ENCODE data around the gene CAMK4. TPM values are rescaled to one million over a fixed set of nuclear protein-coding genes. Genes with fewer than 3 reads are reported as not detected.

The CAMK4 gene
- total and polyA plus RNA-seq, 2 experiments from 2014 or later: 4.2 to 7.3 TPM

DNA sequence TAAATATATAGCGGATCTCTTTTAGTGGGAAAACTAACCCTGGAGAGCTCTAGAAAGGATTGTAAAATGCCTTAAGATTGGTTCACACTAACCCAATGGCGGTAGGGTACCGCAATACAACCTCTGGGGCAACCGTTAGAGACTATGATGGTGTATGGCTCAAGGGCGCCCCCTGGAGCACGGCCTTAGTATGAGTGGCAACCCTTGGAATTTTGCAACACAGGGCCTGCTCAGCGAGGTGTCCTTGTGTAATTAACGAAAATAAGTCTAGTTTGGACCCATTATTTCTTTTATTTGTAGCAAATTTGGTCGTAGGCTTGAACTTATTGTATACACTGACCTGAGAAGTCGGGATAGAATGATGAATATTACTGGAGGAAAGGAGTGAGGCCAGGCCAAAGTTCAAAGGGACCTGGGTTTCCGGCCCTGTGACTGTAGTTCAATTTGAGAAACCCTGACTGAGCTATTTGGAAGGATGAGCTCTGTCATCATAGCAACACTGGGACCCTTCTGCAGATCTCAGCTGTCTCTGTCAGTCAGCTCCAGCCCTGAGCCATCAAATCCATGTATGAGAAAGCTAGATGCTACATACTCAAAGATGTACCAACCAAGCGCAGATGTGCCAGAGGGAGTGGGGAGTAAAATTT, 54.8 kb downstream of the CAMK4 start:
- ATAC-seq (peak; percentile 100), DNase-seq (ENCODE audit: low spot score) (peak; percentile 90)
- no peak overlapping the region for H3K4me3 Mint-ChIP-seq
- TF ChIP-seq, protein P1, sequence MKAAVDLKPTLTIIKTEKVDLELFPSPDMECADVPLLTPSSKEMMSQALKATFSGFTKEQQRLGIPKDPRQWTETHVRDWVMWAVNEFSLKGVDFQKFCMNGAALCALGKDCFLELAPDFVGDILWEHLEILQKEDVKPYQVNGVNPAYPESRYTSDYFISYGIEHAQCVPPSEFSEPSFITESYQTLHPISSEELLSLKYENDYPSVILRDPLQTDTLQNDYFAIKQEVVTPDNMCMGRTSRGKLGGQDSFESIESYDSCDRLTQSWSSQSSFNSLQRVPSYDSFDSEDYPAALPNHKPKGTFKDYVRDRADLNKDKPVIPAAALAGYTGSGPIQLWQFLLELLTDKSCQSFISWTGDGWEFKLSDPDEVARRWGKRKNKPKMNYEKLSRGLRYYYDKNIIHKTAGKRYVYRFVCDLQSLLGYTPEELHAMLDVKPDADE (IDR thresholded peaks at IDR 0.05): no peak
- no peak for TF ChIP-seq POLR2AphosphoS5 (IDR thresholded peaks at IDR 0.05; ENCODE audit: low read depth)
- no peak for TF ChIP-seq ZNF331 (CRISPR knock-in tag; IDR thresholded peaks at IDR 0.05; ENCODE audit: low read depth)
- TF ChIP-seq CTCF (conservative IDR thresholded peaks at IDR 0.05; ENCODE audit: low read depth in 2 of 2): peak; percentile 97 to 98
- TF ChIP-seq ZNF114 (CRISPR knock-in tag; IDR thresholded peaks at IDR 0.05): no peak
- TF ChIP-seq CREB1 (CRISPR knock-in tag; IDR thresholded peaks at IDR 0.05; ENCODE audit: low read depth): 0 out of 2 replicates have a peak, but pooled peaks have one; percentile 21
- TF ChIP-seq JUNB (IDR thresholded peaks at IDR 0.05; ENCODE audit: unreplicated experiment): no peak
- H3K27ac Mint-ChIP-seq: peak overlapping the region; percentile 64; the same call in 1 of the 2 replicates
- no peaks in the 10 kb centered on the region for H3K27me3 ChIP-seq (ENCODE audit: insufficient read depth)
- H3K79me2 ChIP-seq (replicated peaks; ENCODE audit: insufficient read depth): no peaks in the 10 kb centered on the region
- no peaks in the 10 kb centered on the region for H3K36me3 Mint-ChIP-seq (ENCODE audit: low read depth)
- H3K4me1 Mint-ChIP-seq: 0 out of 3 replicates have a peak, but pooled peaks cover 2% of the 10 kb centered on the region
- H3K4me1 ChIP-seq (ENCODE audit: insufficient read depth): no peaks in the 10 kb centered on the region
- no peaks in the 10 kb centered on the region for H3K9me2 ChIP-seq (ENCODE audit: insufficient read depth)
- H3K9me3 Mint-ChIP-seq: no peaks in the 10 kb centered on the region
- no peak overlapping the region for H2AFZ ChIP-seq
- H3K27me3 Mint-ChIP-seq (ENCODE audit: insufficient read depth, low read depth, poor library complexity): no peaks in the 10 kb centered on the region
- H3K4me3 ChIP-seq: no peak overlapping the region
- H3F3A ChIP-seq (replicated peaks; ENCODE audit: low read depth): no peaks in the 10 kb centered on the region
- no peak overlapping the region for H3K4me2 ChIP-seq
- no peaks in the 10 kb centered on the region for H3K36me3 ChIP-seq (ENCODE audit: insufficient read depth)
- H3K27ac ChIP-seq (ENCODE audit: low read depth): no peak overlapping the region
- no peaks in the 10 kb centered on the region for H4K20me1 ChIP-seq (replicated peaks; ENCODE audit: insufficient read depth)

GRCh38 chr5:111280282-111280951, 56.2 kb downstream of the CAMK4 start:
- no peaks in the 10 kb centered on the region for H3K36me3 Mint-ChIP-seq (ENCODE audit: low read depth)
- H3K9me2 ChIP-seq (ENCODE audit: insufficient read depth): no peaks in the 10 kb centered on the region
- H3K27ac ChIP-seq (ENCODE audit: low read depth): no peak overlapping the region
- H3K4me1 ChIP-seq (ENCODE audit: insufficient read depth): no peaks in the 10 kb centered on the region
- H4K20me1 ChIP-seq (replicated peaks; ENCODE audit: insufficient read depth): no peaks in the 10 kb centered on the region
- no peak overlapping the region for H2AFZ ChIP-seq
- no peak overlapping the region for H3K4me3 ChIP-seq
- no peaks in the 10 kb centered on the region for H3K27me3 Mint-ChIP-seq (ENCODE audit: insufficient read depth, low read depth, poor library complexity)
- H3K4me1 Mint-ChIP-seq: 0 out of 3 replicates have a peak, but pooled peaks cover 2% of the 10 kb centered on the region
- no peaks in the 10 kb centered on the region for H3K27me3 ChIP-seq (ENCODE audit: insufficient read depth)
- H3K9me3 Mint-ChIP-seq: no peaks in the 10 kb centered on the region
- no peak overlapping the region for H3K4me3 Mint-ChIP-seq
- H3K79me2 ChIP-seq (replicated peaks; ENCODE audit: insufficient read depth): no peaks in the 10 kb centered on the region
- no peaks in the 10 kb centered on the region for H3F3A ChIP-seq (replicated peaks; ENCODE audit: low read depth)
- TF ChIP-seq, protein P2, sequence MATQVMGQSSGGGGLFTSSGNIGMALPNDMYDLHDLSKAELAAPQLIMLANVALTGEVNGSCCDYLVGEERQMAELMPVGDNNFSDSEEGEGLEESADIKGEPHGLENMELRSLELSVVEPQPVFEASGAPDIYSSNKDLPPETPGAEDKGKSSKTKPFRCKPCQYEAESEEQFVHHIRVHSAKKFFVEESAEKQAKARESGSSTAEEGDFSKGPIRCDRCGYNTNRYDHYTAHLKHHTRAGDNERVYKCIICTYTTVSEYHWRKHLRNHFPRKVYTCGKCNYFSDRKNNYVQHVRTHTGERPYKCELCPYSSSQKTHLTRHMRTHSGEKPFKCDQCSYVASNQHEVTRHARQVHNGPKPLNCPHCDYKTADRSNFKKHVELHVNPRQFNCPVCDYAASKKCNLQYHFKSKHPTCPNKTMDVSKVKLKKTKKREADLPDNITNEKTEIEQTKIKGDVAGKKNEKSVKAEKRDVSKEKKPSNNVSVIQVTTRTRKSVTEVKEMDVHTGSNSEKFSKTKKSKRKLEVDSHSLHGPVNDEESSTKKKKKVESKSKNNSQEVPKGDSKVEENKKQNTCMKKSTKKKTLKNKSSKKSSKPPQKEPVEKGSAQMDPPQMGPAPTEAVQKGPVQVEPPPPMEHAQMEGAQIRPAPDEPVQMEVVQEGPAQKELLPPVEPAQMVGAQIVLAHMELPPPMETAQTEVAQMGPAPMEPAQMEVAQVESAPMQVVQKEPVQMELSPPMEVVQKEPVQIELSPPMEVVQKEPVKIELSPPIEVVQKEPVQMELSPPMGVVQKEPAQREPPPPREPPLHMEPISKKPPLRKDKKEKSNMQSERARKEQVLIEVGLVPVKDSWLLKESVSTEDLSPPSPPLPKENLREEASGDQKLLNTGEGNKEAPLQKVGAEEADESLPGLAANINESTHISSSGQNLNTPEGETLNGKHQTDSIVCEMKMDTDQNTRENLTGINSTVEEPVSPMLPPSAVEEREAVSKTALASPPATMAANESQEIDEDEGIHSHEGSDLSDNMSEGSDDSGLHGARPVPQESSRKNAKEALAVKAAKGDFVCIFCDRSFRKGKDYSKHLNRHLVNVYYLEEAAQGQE (IDR thresholded peaks at IDR 0.05; ENCODE audit: unreplicated experiment): no peak
- TF ChIP-seq ZNF331 (CRISPR knock-in tag; IDR thresholded peaks at IDR 0.05; ENCODE audit: low read depth): no peak
- TF ChIP-seq, protein P1 (IDR thresholded peaks at IDR 0.05): no peak
- TF ChIP-seq EZH2 (IDR thresholded peaks at IDR 0.05; ENCODE audit: low read depth, unreplicated experiment): no peak
- no peaks in the 10 kb centered on the region for H3K36me3 ChIP-seq (ENCODE audit: insufficient read depth)
- no peak for ATAC-seq
- DNase-seq (ENCODE audit: low spot score): no peak
- no peak overlapping the region for H3K27ac Mint-ChIP-seq
- no peak overlapping the region for H3K4me2 ChIP-seq
